ENCODE data around the gene TMEM91. TPM values are rescaled to one million over a fixed set of nuclear protein-coding genes. Genes with fewer than 3 reads are reported as not detected.
"Not testable (repeated sequence)": the region's sequence is repeated elsewhere in the genome, so short reads cannot be mapped to it uniquely, and the experiment has no call there.

TMEM91 gene
- total RNA-seq, 1 donor from 2014 or later, result 23.5 TPM

DNA sequence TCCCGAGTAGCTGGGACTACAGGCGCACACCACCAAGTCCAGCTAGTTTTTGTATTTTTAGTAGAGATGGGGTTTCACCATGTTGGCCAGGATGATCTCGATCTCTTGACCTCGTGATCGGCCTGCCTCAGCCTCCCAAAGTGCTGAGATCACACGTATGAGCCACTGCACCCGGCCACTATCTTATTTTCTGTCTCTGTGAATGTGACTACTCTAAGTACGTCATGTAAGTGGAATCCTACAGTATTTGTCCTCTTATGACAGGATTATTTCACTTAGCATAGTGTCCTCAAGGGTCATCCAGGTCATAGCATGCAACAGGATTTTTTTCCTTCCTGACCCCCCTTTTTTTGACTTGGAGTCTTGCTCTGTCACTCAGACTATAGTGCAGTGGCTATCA lies 4.8 kb upstream of the TMEM91 start:
- DNase-seq (ENCODE audit: low spot score) (no peak), ATAC-seq (no peak)
- intact Hi-C loops (cut with DNase I), result no loop called here

DNA sequence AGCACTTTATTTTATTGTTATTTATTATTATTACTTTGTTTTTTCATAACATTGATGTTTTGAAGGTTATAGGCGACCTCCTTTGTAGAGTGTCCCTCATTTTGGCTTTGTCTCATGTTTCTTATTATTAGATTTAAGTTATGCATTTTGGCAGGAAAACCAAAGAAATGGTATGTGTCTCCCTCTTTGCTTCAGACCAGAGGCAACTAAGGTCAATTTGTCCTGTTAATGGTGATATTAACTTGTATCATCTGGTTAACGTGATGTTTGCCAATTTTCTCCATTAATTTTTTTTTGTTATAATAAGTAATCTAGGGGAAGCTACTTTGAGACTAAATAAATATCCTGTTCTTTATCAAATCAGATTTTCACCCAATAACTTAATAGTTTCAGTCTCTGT lies 3.8 kb upstream of the TMEM91 start:
- intact Hi-C loops (cut with DNase I), result no loop called here
- DNase-seq (ENCODE audit: low spot score) (no peak), ATAC-seq (no peak)

DNA sequence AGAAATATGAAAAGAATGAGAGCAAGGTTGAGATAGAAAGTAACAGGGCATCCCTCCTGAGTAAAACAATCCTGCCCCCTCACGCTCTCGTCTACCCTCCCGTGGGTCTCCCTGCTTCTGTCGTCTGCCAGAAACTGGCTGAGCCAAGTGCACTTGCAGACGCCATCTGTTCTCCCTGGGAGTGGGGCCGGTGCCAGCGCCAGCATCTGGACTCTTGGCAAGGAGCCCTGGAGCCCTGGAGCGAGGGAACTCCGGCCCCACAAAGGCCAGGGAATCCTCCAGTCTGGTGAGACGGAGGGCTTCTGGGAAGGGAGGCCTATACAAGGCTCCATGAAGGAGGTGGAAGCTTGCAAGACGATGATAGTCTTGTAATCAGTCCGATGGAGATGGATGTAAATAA lies 2.3 kb upstream of the TMEM91 start:
- intact Hi-C loops (cut with DNase I), result no loop called here
- DNase-seq (ENCODE audit: low spot score) (peak; percentile 87), ATAC-seq (peak; percentile 69)

DNA sequence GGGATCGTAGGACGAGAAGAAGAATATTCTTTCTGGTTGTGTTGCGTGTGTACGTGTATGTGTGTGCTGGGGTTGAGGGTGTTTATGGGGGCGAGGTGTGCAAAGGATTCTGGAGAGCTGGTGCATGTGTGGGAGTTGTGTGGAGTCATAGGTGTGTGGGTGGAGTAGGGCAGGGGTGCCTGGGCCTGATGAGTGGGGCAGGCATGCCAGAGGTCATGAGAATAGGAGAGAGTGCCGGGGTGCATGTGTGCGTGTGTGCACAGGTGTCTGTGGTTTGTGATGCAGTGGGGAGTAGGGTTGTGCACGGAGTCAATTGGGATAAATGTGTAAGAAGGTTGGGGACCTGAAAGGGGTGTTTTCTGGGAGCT lies 649 bp downstream of the TMEM91 start:
- no peak for DNase-seq (ENCODE audit: low spot score)
- intact Hi-C loops (cut with DNase I), result no loop called here
- peak; percentile 24 for ATAC-seq

DNA sequence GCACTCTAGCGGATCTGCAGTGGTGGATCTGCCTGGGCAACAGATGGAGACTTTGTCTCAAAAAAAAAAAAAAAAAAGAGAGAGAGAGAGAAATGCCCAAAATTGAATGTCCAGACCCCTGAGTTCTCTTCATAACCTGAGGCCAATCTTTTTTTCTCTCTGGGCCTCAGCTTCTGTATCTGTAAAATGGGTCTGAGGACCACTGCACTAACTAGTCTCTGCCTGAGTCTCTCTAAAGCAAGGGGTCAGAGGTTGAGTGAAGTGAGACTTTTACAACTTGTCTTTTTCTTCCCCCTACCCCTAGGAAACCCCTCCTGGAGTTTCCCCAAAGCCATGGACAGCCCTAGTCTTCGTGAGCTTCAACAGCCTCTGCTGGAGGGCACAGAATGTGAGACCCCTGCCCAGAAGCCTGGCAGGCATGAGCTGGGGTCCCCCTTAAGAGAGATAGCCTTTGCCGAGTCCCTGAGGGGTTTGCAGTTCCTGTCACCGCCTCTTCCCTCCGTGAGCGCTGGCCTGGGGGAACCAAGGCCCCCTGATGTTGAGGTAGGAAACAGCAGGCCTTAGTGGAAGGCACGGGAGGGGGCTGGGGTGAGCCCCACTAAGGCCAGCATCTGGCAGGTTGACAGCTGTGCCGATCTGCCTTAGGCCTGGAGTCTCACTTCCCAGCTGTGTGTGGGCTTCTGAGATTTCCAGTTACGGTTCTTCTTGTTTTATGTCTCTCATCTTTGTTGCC lies 1.8 kb downstream of the TMEM91 start:
- ATAC-seq, result peak; percentile 9
- no peak for DNase-seq (ENCODE audit: low spot score)
- intact Hi-C loops (cut with DNase I), result no loop called here

DNA sequence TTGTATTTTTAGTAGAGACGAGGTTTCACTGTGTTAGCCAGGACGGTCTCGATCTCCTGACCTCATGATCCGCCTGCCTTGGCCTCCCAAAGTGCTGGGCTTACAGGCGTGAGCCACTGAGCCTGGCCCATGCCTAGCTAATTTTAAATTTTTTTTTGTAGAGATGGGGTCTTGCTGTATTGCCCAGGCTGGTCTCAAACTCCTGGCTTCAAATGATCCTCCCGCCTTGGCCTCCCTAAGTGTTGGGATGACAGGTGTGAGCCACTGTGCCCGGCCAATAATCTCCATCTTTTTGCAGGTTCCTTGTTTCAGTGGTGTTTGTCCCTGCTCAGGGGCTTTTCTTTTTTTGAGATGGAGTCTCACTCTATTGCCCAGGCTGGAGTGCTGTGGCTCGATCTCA lies 5.2 kb downstream of the TMEM91 start:
- DNase-seq (ENCODE audit: low spot score); intact Hi-C loops (cut with DNase I); ATAC-seq: not testable (repeated sequence)

DNA sequence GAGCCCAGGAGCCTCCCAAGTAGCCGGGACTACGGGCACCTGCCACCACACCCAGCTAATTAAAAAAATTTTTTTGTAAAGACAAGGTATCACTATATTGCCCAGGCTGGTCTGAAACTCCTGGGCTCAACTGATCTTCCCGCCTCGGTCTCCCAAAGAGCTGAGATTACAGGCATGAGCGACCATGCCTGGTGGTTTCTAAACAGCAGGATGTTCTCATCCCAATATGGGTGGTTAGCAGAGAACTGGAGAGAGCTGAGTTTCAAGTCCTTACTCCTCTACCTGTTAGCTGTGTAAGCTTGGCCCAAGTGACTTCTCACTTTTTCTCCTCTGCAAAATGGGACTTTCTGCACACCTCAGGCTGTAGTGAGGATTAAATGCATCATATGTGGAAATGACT lies 8.0 kb downstream of the TMEM91 start:
- intact Hi-C loops (cut with DNase I), result no loop called here
- DNase-seq (ENCODE audit: low spot score), result no peak
- ATAC-seq, result no peak

DNA sequence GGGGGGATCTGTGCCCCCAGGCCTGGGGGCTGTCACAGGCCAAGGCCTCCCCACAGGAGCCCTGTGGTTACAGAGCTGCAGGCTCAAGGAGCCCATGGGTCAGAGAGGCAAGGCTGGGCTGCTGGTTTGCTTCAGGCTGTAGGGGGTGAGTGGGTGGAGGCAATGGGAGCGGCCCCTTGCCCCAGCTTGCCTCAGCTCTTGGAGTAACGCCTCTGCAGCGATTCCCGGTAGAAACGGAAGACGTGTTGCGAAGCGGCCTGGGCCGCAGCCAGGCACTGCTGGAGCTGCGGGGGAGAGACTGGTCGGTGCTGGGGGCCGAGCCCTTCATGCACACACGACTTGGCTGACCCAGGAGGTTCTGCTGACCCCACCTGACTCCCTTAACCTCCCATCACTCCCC lies 10.1 kb downstream of the TMEM91 start:
- DNase-seq (ENCODE audit: low spot score), result no peak
- ATAC-seq, result peak; percentile 54
- intact Hi-C loops (cut with DNase I), result no loop called here

DNA sequence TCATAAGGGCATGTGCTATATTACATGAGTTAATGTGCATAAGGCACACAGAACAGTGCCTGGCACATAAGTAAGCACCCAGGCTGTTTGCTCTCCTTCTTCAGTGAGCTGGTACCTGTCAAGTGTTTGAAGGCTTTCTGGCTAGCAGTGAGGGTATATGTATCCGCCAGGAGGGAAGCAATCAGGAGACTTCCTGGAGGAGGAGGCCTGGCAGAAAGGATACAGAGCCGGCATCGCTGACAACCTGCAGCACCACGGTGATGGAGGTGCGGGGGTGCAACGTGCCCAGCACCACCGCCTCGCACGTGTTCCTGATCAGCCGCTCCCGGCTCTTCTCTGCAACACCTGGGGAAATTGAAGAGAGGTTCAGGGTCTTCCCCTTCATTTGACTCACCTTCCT lies 15.3 kb downstream of the TMEM91 start:
- no peak for DNase-seq (ENCODE audit: low spot score)
- ATAC-seq, result no peak
- intact Hi-C loops (cut with DNase I), result no loop called here

DNA sequence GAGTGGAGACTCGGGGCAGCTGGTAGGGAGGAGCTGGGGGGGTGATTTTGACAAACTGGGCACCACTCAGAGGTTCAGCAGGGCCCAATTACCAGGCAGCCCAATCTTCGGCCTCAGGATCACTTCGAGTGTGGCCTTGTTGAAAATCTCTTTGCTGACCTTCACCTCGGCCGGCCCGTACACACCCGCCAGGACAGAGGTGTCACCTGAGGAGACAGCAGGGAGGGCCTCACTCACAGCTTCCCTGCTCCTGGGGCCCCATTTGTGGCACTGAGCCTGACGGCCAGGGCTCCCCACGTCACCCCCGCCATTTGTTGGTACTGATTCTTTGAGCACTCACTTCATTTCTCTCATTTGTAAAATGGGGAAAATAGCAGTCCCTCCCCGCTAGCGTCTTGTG lies 16.4 kb downstream of the TMEM91 start:
- ATAC-seq (no peak), DNase-seq (ENCODE audit: low spot score) (no peak)
- intact Hi-C loops (cut with DNase I), result no loop called here

DNA sequence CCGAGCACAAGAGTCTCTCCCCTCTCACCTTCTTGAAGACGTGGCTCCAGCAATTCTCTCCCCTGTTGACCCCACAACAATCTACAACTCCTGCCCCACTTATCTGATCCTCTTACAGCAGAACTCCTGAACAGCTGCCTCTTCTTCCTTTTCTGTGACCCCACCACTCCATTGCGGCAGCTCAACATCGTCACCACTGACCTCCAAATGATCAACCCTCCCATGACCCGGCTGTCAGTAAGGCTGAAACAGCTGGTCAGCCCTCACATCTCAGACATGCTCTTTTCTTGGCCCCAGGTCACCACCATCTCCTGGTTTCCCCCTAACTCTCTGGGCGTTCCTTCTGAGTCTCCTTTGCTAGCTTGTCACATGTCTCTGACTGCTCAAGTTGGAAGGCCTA lies 19.0 kb downstream of the TMEM91 start:
- no peak for ATAC-seq
- intact Hi-C loops (cut with DNase I), result no loop called here
- no peak for DNase-seq (ENCODE audit: low spot score)

DNA sequence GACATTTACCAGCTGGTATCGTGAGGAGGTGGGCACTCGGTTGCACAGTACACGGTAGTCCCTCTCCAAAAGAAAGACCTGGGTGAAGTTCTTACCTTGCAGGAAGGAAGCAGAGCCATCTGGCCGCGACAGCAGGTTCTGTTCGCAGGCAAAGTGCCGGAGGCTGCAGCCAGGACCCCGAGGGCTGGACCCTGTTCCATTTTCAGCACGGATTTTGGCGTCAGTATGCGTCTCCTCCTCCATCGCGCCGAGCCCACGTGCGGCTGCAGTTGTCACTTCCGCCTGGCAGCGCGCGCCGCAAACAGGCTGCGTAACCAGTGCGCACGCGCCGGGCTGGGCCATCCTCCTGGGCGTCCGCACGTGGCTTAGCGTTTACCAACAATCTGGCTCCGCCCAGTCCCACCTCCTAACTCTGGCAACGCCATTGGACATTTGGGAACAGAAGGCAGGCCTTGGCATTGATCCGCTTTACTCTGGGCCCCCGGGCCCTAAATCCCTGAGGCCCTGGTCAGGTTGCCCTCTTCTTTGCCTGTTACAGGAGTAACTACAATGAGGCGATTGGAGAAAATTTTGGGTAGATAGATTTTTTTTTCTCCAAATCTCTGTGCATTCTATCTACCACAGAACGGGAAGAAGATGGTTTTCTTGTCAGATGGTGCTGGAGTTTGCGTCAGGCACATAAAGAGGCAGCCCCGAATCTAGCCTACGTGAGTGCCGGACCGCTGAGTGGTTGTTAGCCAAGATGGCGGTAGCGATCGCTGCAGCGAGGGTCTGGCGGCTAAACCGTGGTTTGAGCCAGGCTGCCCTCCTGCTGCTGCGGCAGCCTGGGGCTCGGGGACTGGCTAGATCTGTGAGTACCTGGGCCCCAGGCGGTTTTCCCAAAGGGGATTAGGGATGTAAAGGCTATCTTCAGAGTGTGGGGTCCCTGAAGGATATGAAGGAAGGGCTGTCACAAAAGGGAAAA lies 21.0 kb downstream of the TMEM91 start, which contains the start of the genes BCKDHA and EXOSC5:
Gene BCKDHA, plus strand, starts transcription at position 733 of the 964 bp plus-strand sequence. Its CDS starts 10 bp downstream, at position 743.
Gene EXOSC5, minus strand, starts transcription at position 274 of the 964 bp plus-strand sequence. Its CDS starts 31 bp downstream, at position 243.
- peak; percentile 99 for ATAC-seq
- intact Hi-C loops (cut with DNase I), result no loop called here

DNA sequence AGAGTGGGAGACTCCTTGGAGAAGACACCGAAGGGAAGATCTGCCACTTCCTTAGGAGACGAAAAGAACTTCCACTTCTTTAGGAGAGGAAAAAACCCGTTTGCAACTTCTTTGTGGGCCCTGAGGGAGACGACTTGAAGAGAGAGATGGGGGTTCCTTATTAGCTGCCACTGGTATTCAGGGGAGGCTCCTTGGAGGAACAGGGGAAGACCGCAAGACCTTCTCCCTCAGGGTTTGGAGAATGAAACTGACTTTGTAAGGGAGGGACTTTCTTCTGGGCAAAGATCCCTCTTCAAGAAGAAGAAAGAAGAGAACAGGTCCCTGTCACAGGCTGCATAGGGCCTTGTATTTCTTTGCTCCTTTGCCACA lies 21.7 kb downstream of the TMEM91 start:
- ATAC-seq (no peak), DNase-seq (ENCODE audit: low spot score) (no peak)
- intact Hi-C loops (cut with DNase I), result no loop called here

More for the DNA sequence above, 21.0 kb downstream of the TMEM91 start, which contains the start of the genes BCKDHA and EXOSC5:
- peak; percentile 99 for DNase-seq (ENCODE audit: low spot score)

DNA sequence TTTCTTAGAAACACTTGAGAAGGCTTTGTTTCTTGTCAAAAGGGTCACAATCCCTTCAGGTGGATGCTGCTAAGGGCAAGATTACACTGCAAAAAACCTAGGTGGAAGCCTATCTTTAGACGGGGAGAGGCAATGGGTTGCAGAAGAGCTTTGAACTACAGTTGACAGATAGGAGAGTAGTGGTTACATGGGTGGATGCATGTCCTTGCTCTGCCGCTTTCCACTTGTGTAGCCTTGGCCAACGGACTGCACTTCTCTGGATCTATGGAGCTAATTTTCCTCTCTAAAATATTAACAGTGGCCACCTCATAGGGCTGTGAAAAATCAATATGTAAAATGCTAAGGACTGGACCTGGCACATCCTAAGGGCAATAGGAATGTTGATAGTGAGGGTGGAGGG lies 22.3 kb downstream of the TMEM91 start:
- ATAC-seq (no peak), DNase-seq (ENCODE audit: low spot score) (no peak)
- intact Hi-C loops (cut with DNase I), result no loop called here

DNA sequence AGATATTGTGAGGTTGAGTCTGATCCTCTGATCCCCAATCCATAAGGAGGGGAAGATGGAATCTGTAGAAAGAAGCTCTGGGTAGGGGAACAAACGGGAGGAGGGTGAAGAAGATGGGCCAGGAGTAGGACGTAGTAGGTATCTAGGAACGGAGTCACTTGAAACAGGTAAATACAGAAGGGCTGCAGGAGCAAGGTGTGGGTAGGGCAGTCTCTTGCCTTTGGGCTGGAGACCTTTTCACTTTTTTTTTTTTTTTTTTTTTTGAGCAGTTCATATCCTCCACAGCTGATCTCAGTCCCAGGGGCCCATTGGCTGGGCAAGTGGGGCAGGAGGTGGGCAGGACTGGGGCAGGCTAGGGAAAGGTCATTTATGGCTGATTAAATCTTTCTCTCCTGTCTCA lies 22.8 kb downstream of the TMEM91 start:
- ATAC-seq (no peak), DNase-seq (ENCODE audit: low spot score) (no peak)
- intact Hi-C loops (cut with DNase I), result no loop called here

DNA sequence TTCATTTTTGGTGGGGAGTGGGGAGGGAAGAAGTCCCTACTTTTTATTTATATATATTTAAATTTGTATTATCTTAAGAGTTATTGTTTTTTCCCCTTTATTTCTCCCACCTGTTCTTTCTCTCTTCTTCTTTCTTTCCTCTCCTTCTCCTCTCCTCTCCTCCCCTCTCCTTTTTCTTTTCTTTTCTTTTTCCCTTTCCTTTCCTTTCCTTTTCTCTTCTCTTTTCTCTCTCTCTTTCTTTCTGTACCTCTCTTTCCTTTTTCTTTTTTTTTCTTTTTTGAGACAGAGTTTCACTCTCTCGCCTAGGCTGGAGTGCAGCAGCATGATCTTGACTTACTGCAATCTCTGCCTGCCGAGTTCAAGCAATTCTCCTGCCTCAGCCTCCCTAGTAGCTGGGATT lies 23.2 kb downstream of the TMEM91 start:
- ATAC-seq, result no peak
- DNase-seq (ENCODE audit: low spot score), result no peak
- intact Hi-C loops (cut with DNase I), result no loop called here

DNA sequence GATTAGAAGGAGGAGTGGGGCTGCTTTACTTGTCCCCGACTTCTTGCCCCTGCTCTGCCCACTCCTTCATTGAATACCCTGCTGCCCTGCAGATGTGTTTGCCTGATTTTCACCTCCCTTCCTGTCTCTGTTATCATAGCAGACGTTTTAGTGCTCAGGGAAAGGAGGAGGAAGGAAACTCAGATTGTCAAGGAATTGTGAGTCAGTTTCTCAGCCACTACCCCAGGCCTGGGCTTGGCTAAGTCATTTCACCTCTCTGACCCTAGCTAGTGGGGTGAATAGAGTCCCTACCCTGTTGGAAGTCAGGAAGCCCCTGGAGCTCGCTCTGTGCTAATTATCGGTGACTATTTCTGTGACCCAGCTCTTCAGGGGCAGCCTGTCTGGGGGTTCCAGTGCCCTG lies 25.1 kb downstream of the TMEM91 start:
- ATAC-seq (no peak), DNase-seq (ENCODE audit: low spot score) (no peak)
- intact Hi-C loops (cut with DNase I), result no loop called here

DNA sequence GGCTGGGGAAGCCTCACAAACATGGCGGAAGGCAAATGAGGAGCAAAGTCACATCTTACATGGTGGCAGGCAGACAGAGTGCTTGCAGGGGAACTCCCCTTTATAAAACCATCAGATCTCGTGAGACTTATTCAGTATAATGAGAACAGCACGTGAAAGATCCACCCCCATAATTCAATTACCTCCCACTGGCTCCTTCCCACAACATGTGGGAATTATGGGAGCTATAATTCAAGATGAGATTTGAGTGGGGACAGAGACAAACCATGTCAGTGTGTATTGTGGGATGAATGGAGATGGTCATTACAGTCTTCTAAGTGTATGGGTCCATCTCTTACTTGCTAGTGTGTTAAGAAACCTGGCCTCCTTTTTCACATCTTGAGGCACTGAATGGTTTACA lies 25.7 kb downstream of the TMEM91 start:
- no peak for ATAC-seq
- no peak for DNase-seq (ENCODE audit: low spot score)
- intact Hi-C loops (cut with DNase I), result no loop called here

DNA sequence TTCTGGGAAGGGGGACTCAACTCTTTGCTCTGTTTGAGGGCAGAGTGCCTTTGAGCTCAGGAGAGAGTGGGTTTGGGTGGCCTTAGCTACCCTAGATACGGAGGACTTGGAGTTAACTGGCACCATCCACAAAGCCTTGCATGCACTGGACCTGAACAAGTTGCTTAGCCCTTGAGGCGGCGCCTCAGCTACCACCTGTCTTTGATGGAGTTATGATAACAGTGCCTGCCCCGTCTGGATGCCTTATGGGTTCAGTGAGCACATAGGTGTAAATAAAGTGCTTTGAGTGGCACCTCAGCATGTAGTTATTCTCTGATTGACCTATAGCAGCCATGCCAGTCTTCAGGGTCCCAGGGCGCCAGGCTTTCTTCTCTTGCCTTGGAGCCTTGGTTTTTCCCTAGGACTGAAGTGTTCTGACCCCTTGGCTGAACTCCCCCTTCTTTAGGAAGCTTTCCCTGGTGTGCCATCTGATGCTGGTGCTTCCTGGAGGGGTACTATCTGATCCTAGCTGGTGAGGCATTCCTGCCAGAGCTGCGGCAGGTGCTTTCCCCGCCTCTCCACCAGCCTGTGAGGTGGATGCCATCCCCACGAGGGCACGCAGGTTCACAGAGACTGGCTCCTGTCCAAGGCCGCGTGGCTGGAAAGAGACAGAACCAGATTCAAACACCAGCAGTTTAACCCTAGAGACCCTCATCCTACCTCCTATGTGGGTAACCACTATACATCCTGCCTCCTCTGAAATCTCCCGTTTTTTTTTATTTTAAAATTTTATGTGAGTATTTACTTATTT lies 27.0 kb downstream of the TMEM91 start:
- intact Hi-C loops (cut with DNase I), result no loop called here
- DNase-seq (ENCODE audit: low spot score), result no peak
- no peak for ATAC-seq

Data from sciatic nerve (tissue), 2 donors.